ENCODE results near the gene ATXN7L2. TPM values are rescaled to one million over a fixed set of nuclear protein-coding genes. Genes with fewer than 3 reads are reported as not detected.

Gene ATXN7L2
- total and polyA plus RNA-seq, 2 of the 8 experiments (the other 6 are each of a cell fraction or from before 2014, with no cell fraction given): 8.1 to 9.3 TPM

GRCh38 chr1:109493805-109494539 is 10.3 kb downstream of the ATXN7L2 start, which contains the start of gene CYB561D1 (continued):
- TF ChIP-seq CHD7 (IDR thresholded peaks at IDR 0.05; ENCODE audit: insufficient replicate concordance, low read length): no peak
- TF ChIP-seq TAF1 (IDR thresholded peaks at IDR 0.05; ENCODE audit: low read depth, low read length): peak; percentile 22; the same call in 1 of the 2 replicates
- no peak for TF ChIP-seq RNF2 (IDR thresholded peaks at IDR 0.05; ENCODE audit: borderline replicate concordance, low read depth, low read length, missing control alignments, poor library complexity, severe bottlenecking)
- TF ChIP-seq BACH1 (IDR thresholded peaks at IDR 0.05; ENCODE audit: low read length): peak; percentile 61
- TF ChIP-seq CREB1 (IDR thresholded peaks at IDR 0.05): peak; percentile 11; the same call in 1 of the 2 replicates
- TF ChIP-seq SAP30 (IDR thresholded peaks at IDR 0.05; ENCODE audit: insufficient read depth, insufficient replicate concordance, low read length): peak; percentile 86
- no peak for TF ChIP-seq SIRT6 (IDR thresholded peaks at IDR 0.05; ENCODE audit: low read length)
- TF ChIP-seq POU5F1 (IDR thresholded peaks at IDR 0.05; ENCODE audit: low read depth, low read length): no peak
- TF ChIP-seq KDM4A (IDR thresholded peaks at IDR 0.05; ENCODE audit: low read depth, low read length, severe bottlenecking): peak; percentile 88
- peak; percentile 97 for TF ChIP-seq CHD2 (IDR thresholded peaks at IDR 0.05; ENCODE audit: low read length)
- TF ChIP-seq MAFK (IDR thresholded peaks at IDR 0.05; ENCODE audit: low read depth, low read length): no peak
